SK-N-MC (cell line): ENCODE results near the gene SLC25A11.

Experiments used
- DNase-seq: peaks from one replicate; pipeline ENCODE4 v3.0.0-alpha.2; 2011; ENCODE audit warnings: low read depth, low spot score
- H3K27ac ChIP-seq: fragments of 200-600 bp; sonication (generic); 2 replicates; pipeline ENCODE4 v1.5.1; 2016; ENCODE audit warnings: mixed run types
- H3K36me3 ChIP-seq: fragments of 200-600 bp; sonication (generic); 2 replicates; pipeline ENCODE4 v1.6.1; 2017; ENCODE audit warnings: antibody characterized with exemption, low read length, mixed read lengths; ENCODE audit not compliant: insufficient read depth
- H3K4me3 ChIP-seq: fragments of 200-600 bp; sonication (generic); 2 replicates; pipeline ENCODE4 v1.5.1; 2016
- H3K9ac ChIP-seq: fragments of 200-600 bp; sonication (generic); 2 replicates; pipeline ENCODE4 v1.8.0; 2017; ENCODE audit warnings: mixed run types, mixed read lengths; ENCODE audit not compliant: insufficient read length
- H3K9me3 ChIP-seq: fragments of 200-600 bp; sonication (generic); 2 replicates; pipeline ENCODE4 v1.6.1; 2017; ENCODE audit warnings: low read depth, mild to moderate bottlenecking, antibody characterized with exemption, low read length, moderate library complexity, mixed read lengths
- EZH2 ChIP-seq: fragments of 200-600 bp; sonication (generic); IDR thresholded peaks from one replicate; pipeline ENCODE4 v1.6.1; 2017; ENCODE audit warnings: antibody characterized with exemption
- FOXP2 ChIP-seq: optimal IDR thresholded peaks from 2 replicates; pipeline ENCODE3; 2011; ENCODE audit warnings: mild to moderate bottlenecking, moderate library complexity; ENCODE audit not compliant: insufficient read depth; ENCODE audit errors: extremely low read length, control extremely low read depth
- POLR2AphosphoS5 ChIP-seq: IDR thresholded peaks from 2 replicates; pipeline ENCODE4 v1.6.1; 2012; ENCODE audit warnings: mild to moderate bottlenecking, low read depth, low read length, borderline replicate concordance

Gene SLC25A11

DNA sequence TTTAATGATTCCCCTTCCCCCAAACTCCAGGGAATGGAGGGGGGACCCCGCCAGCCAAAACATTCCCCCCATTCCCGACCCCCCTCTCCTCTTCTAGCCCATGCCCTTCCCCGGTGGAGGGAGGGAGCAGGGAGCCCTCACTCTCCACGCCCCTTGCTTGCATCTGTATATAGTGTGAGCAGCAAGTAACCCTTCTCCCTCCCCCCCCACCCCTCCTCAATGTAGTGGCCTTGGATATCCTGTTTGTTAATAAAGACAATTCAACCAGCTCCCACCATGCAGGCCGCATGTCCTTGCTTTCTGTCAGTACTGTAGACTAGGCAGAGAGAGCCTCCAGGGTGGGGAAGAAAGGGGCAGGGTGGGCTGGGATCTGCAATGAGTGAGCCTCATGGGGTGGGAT is 42.1 kb downstream of the SLC25A11 start:
- Histone ChIP-seq H3K36me3 (peaks cover 19% of the 10 kb centered on the region; the same call in 1 of the 2 replicates), H3K27ac (no peak overlapping the region), H3K9ac (no peak overlapping the region), H3K9me3 (no peaks in the 10 kb centered on the region), H3K4me3 (no peak overlapping the region)
- DNase-seq, result no peak
- TF ChIP-seq POLR2AphosphoS5, result no peak
- no peak for TF ChIP-seq FOXP2
- no peak for TF ChIP-seq EZH2

DNA sequence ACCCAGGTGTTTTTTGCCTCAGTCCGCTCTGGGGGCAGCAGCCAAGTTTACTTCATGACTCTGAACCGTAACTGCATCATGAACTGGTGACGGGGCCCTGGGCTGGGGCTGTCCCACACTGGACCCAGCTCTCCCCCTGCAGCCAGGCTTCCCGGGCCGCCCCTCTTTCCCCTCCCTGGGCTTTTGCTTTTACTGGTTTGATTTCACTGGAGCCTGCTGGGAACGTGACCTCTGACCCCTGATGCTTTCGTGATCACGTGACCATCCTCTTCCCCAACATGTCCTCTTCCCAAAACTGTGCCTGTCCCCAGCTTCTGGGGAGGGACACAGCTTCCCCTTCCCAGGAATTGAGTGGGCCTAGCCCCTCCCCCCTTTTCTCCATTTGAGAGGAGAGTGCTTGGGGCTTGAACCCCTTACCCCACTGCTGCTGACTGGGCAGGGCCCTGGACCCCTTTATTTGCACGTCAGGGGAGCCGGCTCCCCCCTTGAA is 42.6 kb downstream of the SLC25A11 start:
- TF ChIP-seq POLR2AphosphoS5, result no peak
- TF ChIP-seq FOXP2, result no peak
- no peak for TF ChIP-seq EZH2
- no peak overlapping the region for H3K27ac ChIP-seq
- no peak overlapping the region for H3K4me3 ChIP-seq
- H3K9me3 ChIP-seq, result no peaks in the 10 kb centered on the region
- H3K9ac ChIP-seq, result no peak overlapping the region
- no peak for DNase-seq
- H3K36me3 ChIP-seq, result peaks cover 19% of the 10 kb centered on the region; the same call in 1 of the 2 replicates

DNA sequence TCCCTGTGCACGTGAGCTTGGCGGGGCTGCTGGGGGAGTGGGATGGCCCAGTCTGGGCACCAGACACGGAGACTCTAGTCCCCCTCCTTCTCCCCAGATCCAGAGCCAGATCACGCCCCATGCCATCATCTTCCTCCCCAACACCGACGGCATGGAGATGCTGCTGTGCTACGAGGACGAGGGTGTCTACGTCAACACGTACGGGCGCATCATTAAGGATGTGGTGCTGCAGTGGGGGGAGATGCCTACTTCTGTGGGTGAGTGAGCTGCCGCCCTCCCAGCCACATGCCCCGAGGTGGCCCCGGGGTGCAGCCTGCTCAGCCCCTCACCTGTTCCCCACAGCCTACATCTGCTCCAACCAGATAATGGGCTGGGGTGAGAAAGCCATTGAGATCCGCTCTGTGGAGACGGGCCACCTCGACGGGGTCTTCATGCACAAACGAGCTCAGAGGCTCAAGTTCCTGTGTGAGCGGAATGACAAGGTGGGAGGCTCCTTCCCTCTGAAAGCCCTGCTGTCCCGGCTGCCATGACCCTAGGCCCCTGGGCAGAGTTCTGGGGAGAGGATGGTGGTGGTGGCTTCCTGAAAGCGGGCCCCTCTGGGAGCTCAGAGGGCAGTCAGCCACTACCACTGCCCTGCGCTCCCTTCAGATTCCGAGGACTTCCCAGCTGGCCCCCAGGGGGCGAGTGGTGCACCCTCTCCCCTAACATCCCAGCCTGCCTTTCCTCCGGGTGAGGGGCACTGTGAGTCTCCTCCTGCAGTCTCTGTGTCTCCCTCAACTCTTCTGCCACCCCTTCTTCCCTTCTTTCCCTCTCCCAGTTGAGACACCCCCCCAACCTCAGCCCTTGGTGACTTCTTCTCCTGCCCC is 43.3 kb downstream of the SLC25A11 start:
- Histone ChIP-seq H3K4me3 (no peak overlapping the region), H3K9me3 (no peaks in the 10 kb centered on the region), H3K9ac (no peak overlapping the region), H3K36me3 (peaks cover 19% of the 10 kb centered on the region; the same call in 1 of the 2 replicates), H3K27ac (no peak overlapping the region)
- TF ChIP-seq FOXP2 (no peak), POLR2AphosphoS5 (no peak), EZH2 (no peak)
- DNase-seq, result no peak

DNA sequence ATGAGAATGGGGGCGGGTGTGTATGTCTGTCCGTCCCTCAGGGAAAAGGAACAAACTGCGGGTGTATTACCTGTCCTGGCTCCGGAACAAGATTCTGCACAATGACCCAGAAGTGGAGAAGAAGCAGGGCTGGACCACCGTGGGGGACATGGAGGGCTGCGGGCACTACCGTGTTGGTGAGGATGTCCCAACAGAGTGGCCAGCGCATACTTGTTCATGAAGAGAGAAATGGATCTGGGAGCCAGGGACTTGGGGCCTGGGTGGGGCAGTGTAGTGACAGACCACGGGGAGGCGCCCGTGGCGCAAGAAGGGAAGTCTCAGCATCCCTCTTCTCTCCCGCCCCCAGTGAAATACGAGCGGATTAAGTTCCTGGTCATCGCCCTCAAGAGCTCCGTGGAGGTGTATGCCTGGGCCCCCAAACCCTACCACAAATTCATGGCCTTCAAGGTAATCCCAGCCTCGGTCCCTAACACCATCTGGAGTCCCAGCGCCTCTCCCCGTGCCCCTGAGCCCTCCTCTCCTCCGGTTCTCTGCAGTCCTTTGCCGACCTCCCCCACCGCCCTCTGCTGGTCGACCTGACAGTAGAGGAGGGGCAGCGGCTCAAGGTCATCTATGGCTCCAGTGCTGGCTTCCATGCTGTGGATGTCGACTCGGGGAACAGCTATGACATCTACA is 44.1 kb downstream of the SLC25A11 start:
- Histone ChIP-seq H3K9me3 (no peaks in the 10 kb centered on the region), H3K9ac (no peak overlapping the region), H3K36me3 (peaks cover 24% of the 10 kb centered on the region; the same call in 1 of the 2 replicates), H3K4me3 (no peak overlapping the region), H3K27ac (no peak overlapping the region)
- TF ChIP-seq POLR2AphosphoS5 (no peak), EZH2 (no peak), FOXP2 (no peak)
- DNase-seq, result no peak

DNA sequence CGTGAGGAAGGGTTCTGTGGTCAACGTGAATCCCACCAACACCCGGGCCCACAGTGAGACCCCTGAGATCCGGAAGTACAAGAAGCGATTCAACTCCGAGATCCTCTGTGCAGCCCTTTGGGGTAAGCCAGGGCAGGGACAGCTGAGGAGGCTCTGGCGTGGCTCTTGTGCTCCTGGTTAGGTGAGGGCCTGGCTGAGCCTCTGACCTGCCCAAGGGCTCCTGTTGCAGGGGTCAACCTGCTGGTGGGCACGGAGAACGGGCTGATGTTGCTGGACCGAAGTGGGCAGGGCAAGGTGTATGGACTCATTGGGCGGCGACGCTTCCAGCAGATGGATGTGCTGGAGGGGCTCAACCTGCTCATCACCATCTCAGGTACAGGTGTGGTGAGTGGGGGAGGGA is 44.7 kb downstream of the SLC25A11 start:
- no peak for DNase-seq
- TF ChIP-seq FOXP2 (no peak), POLR2AphosphoS5 (no peak), EZH2 (no peak)
- H3K27ac ChIP-seq, result no peak overlapping the region
- no peaks in the 10 kb centered on the region for H3K9me3 ChIP-seq
- no peak overlapping the region for H3K4me3 ChIP-seq
- H3K36me3 ChIP-seq, result peaks cover 29% of the 10 kb centered on the region; the same call in 1 of the 2 replicates
- H3K9ac ChIP-seq, result no peak overlapping the region

DNA sequence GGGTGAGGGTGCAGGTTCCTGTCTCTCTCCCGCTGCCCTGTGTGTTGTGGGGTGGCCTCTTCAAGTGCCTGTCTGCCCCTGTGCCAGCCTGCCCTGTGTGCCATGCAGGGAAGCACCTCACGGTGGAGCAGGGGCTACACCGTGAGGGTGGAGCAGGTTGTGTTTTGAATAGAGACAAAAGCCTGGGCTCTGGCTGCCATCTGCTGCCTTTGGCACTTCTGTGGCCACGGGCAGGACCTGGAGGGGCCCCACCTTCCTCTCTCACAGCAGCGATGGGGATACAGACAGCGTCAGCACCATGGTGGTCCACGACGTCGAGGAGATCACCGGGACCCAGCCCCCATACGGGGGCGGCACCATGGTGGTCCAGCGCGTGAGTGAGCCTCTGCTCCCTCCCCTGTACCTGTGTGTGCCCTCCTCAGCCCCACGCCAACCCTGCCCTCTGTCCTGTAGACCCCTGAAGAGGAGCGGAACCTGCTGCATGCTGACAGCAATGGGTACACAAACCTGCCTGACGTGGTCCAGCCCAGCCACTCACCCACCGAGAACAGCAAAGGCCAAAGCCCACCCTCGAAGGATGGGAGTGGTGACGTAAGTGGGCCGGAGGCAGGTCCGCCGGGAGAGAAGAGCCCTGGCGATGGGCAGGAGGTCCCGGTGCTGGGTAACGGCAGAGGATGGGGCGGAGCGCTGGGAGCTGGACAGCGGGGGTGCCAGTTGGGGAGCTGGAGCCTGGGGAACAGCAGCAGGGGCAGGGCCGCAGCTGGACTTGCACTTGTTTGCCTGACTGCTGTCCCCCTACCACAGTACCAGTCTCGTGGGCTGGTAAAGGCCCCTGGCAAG is 45.9 kb downstream of the SLC25A11 start:
- Histone ChIP-seq H3K27ac (no peak overlapping the region), H3K9ac (no peak overlapping the region), H3K4me3 (no peak overlapping the region), H3K9me3 (no peaks in the 10 kb centered on the region), H3K36me3 (peaks cover 29% of the 10 kb centered on the region; the same call in 1 of the 2 replicates)
- DNase-seq, result no peak
- TF ChIP-seq EZH2 (no peak), FOXP2 (no peak), POLR2AphosphoS5 (no peak)

DNA sequence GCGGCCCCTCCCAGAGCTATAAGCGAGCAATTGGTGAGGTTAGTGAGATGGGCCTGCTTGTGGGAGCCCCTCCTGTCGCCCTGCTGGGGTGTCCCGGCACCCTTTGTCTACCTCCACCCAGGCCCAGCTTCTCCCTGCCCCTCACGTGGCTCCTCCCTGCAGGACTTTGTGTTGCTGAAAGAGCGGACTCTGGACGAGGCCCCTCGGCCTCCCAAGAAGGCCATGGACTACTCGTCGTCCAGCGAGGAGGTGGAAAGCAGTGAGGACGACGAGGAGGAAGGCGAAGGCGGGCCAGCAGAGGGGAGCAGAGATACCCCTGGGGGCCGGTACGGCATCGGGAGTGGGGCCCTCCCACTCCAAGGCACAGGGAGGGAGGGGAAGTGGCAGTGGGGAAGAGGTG is 46.6 kb downstream of the SLC25A11 start:
- peaks cover 29% of the 10 kb centered on the region; the same call in 1 of the 2 replicates for H3K36me3 ChIP-seq
- no peak for TF ChIP-seq EZH2
- TF ChIP-seq POLR2AphosphoS5, result no peak
- no peak for TF ChIP-seq FOXP2
- no peak overlapping the region for H3K9ac ChIP-seq
- DNase-seq, result no peak
- no peak overlapping the region for H3K4me3 ChIP-seq
- H3K27ac ChIP-seq, result no peak overlapping the region
- no peaks in the 10 kb centered on the region for H3K9me3 ChIP-seq
